ENCODE results near the gene ABCA4.
"Not testable (repeated sequence)": the region's sequence is repeated elsewhere in the genome, so short reads cannot be mapped to it uniquely, and the experiment has no call there.

ABCA4 gene

DNA sequence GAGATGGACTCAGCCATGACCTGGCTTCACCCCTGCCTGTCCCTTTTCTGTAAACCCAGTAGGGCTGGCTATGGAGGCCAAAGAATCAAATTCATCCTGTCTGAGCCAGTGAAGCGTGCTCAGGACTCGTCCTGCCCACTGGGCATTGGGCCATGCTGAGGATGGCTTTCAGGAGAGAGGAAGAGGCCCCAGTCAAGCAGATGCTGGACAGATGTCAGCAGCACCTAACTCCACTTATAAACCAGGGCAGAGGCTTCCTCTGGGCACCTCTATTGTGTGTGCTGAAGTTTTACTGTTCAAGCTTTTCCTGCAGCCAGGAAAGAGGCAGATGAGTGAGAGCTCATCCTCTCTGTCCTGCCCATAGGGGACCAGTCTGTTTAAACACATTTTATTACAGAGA is 114.3 kb downstream of the ABCA4 start:
- no peak for FAIRE-seq
- TF ChIP-seq CTCF (IDR thresholded peaks at IDR 0.05; ENCODE audit: insufficient read depth, missing control alignments), result no peak
- DNase-seq (ENCODE audit: insufficient read length, low spot score), result no peak

GRCh38 chr1:94004924-94005323 is 116.0 kb downstream of the ABCA4 start:
- no peak for DNase-seq (ENCODE audit: insufficient read length, low spot score)
- no peak for TF ChIP-seq CTCF (IDR thresholded peaks at IDR 0.05; ENCODE audit: insufficient read depth, missing control alignments)
- FAIRE-seq, result no peak

DNA sequence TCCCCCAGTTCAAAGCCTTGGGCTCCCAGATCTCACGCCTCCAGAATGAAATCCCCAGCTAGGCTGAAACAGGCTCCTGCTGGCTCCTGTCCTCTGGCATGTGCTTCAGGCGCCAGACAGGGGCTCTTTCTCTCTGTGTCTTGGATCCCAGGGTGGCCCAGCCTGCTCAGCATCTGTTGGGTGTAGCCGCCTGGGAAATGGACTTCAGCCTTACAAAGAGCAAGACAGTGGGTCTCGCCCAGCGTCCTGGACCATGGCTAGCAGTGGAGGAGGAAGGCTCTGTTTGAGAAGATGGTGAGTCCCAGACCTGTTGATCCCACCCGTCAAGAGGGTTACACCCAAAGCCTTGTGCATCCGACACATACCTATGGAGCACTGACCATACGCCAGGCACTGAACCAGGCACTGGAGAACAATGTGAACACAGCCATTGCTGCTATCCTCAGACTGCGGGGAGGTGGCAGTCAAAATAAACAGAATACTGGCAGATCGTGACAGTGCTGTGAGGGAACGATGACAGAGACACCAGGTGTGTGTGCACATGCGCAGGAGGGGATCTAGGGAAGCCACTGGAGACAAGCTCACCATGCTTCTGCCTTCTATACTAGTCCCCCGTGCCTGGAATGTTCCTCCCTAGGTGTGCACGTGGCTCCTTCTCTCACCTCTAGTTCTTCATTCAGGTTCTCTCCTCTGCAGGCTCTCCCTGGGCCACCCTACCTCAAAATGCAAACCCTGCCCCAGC is 118.7 kb downstream of the ABCA4 start:
- TF ChIP-seq CTCF (IDR thresholded peaks at IDR 0.05; ENCODE audit: insufficient read depth, missing control alignments), result no peak
- FAIRE-seq (no peak), DNase-seq (ENCODE audit: insufficient read length, low spot score) (no peak)

- FAIRE-seq, result no peak
- no peak for DNase-seq (ENCODE audit: insufficient read length, low spot score)
- TF ChIP-seq CTCF (IDR thresholded peaks at IDR 0.05; ENCODE audit: insufficient read depth, missing control alignments), result no peak
These were observed 119.4 kb downstream of the ABCA4 start for GRCh38 chr1:94001397-94002045.

- FAIRE-seq, result no peak
- TF ChIP-seq CTCF (IDR thresholded peaks at IDR 0.05; ENCODE audit: insufficient read depth, missing control alignments), result no peak
- DNase-seq (ENCODE audit: insufficient read length, low spot score), result no peak
These were observed 120.3 kb downstream of the ABCA4 start for GRCh38 chr1:94000510-94001282.

DNA sequence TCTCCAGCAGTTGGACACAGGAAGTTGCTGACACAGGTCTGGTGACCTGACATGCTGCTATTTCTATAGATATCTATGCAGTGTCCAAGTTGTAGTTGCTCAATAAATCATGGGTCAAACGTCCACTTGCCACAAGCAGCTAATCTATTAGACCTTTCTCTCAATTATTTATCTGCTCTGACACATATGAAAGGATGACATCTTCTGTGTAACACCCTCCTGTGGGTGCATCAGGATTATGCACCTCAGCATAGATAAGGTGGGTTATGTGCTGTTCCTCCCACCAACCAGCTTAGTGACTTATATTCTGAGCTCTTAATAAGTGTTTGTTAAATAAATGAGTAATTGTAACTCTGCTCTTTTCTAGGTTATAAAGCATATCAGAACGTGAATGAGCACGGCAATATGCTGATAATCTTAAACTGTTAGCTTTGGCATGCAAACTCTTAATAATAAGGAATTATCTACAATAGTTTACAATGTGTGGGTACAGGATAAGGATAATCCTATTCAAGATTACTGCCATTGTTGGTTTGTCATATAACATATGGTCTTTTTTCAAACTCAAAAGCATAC is 121.0 kb downstream of the ABCA4 start:
- DNase-seq (ENCODE audit: insufficient read length, low spot score) (no peak), FAIRE-seq (no peak)
- TF ChIP-seq CTCF (IDR thresholded peaks at IDR 0.05; ENCODE audit: insufficient read depth, missing control alignments), result no peak

GRCh38 chr1:93998532-93998931 is 122.4 kb downstream of the ABCA4 start:
- not testable (repeated sequence) for FAIRE-seq; DNase-seq (ENCODE audit: insufficient read length, low spot score)

Measured in D721Med (cell line).